A673 (cell line): ENCODE results near the gene CEP85. TPM values are rescaled to one million over a fixed set of nuclear protein-coding genes. Genes with fewer than 3 reads are reported as not detected.

Source experiments
- BruUV-seq: library from RNA; stranded (reverse); fragments of 400-500 nt; replicated peaks from 2 replicates; lab custom pipeline; 2021; lab: Mats Ljungman, UMichigan
- CTCF ChIA-PET: fragments of 300-600 bp; sonication (Branson Sonifier 250); formaldehyde crosslinking; loops from one replicate; lab custom pipeline; 2022; ENCODE audit warnings: antibody characterized with exemption; lab: Charles Lee
- POLR2A ChIA-PET: fragments of 300-600 bp; sonication (Branson Sonifier 250); formaldehyde crosslinking; loops from one replicate; lab custom pipeline; 2022; ENCODE audit warnings: antibody characterized with exemption; ENCODE audit not compliant: low non-redundant PET; lab: Charles Lee
- DNase-seq: peaks from one replicate; pipeline ENCODE4 v3.0.0-alpha.2; 2015; ENCODE audit warnings: low spot score
- H3K27ac ChIP-seq: fragments of 200-600 bp; sonication (generic); 2 replicates; pipeline ENCODE4 v1.5.1; 2016; ENCODE audit warnings: mixed run types, low read depth, mild to moderate bottlenecking, mixed read lengths, antibody characterized with exemption, low read length; ENCODE audit not compliant: poor library complexity, severe bottlenecking
- H3K27me3 ChIP-seq: fragments of 200-600 bp; sonication (generic); replicated peaks from 2 replicates; pipeline ENCODE4 v1.6.1; 2017; ENCODE audit warnings: mixed run types, low read depth, mild to moderate bottlenecking, mixed read lengths, antibody characterized with exemption, low read length; ENCODE audit not compliant: insufficient read depth, poor library complexity
- H3K36me3 ChIP-seq: fragments of 200-600 bp; sonication (generic); 2 replicates; pipeline ENCODE4 v1.6.1; 2016; ENCODE audit warnings: mixed run types, mild to moderate bottlenecking, mixed read lengths, antibody characterized with exemption, low read length; ENCODE audit not compliant: insufficient read depth, poor library complexity, severe bottlenecking
- H3K4me1 ChIP-seq: fragments of 200-600 bp; sonication (generic); 2 replicates; pipeline ENCODE4 v1.6.1; 2017; ENCODE audit warnings: mixed run types, mild to moderate bottlenecking, mixed read lengths, antibody characterized with exemption, low read length; ENCODE audit not compliant: insufficient read depth, poor library complexity, severe bottlenecking
- H3K4me3 ChIP-seq: fragments of 200-600 bp; sonication (generic); 2 replicates; pipeline ENCODE4 v1.5.1; 2016; ENCODE audit warnings: low read depth, mixed run types, mild to moderate bottlenecking, mixed read lengths, low read length; ENCODE audit not compliant: poor library complexity, severe bottlenecking
- H3K9me3 ChIP-seq: fragments of 200-600 bp; sonication (generic); 2 replicates; pipeline ENCODE4 v1.6.1; 2016; ENCODE audit warnings: mixed run types, low read depth, mild to moderate bottlenecking, mixed read lengths, antibody characterized with exemption, low read length; ENCODE audit not compliant: poor library complexity, severe bottlenecking
- CTCF ChIP-seq: fragments of 300-800, 200-600 bp; sonication (generic); conservative IDR thresholded peaks from 2 replicates; pipeline ENCODE4 v1.5.1; 2017; ENCODE audit warnings: low read depth, mild to moderate bottlenecking, antibody characterized with exemption, low read length, moderate library complexity, mixed read lengths
- EZH2 ChIP-seq: fragments of 200-600 bp; sonication (generic); IDR thresholded peaks from 2 replicates; pipeline ENCODE4 v1.6.1; 2017; ENCODE audit warnings: borderline replicate concordance, low read depth, mild to moderate bottlenecking, mixed read lengths, antibody characterized with exemption, low read length; ENCODE audit not compliant: poor library complexity, severe bottlenecking
- intact Hi-C: fragments of 100-400 bp; cut with micrococcal nuclease; formaldehyde crosslinking; loops from one replicate; pipeline ENCODE4 v1.10.0; 2022; ENCODE audit not compliant: unreplicated experiment
- total RNA-seq: library from RNA; stranded (reverse); gene quantifications from 2 replicates; pipeline ENCODE4 v1.2.3, GENCODE V29; 2021

CEP85 gene
- total RNA-seq, 1 experiment from 2014 or later: 51.3 TPM

- Histone ChIP-seq H3K27me3 (no peaks in the 10 kb centered on the region), H3K4me3 (no peak overlapping the region), H3K9me3 (no peaks in the 10 kb centered on the region), H3K27ac (no peak overlapping the region), H3K36me3 (no peaks in the 10 kb centered on the region), H3K4me1 (peaks cover 4% of the 10 kb centered on the region)
- intact Hi-C loops: no loop called here
- BruUV-seq: no TSS peak
- ChIA-PET POLR2A (no interaction called here), CTCF (no interaction called here)
- TF ChIP-seq EZH2 (no peak), CTCF (no peak)
- DNase-seq: no peak
These were observed 68.9 kb downstream of the CEP85 start for GRCh38 chr1:26302733-26303405.

- H3K4me3 ChIP-seq: peak overlapping the region; percentile 83
- CTCF ChIA-PET: no interaction called here
- H3K27me3 ChIP-seq: no peaks in the 10 kb centered on the region
- intact Hi-C loops: no loop called here
- TF ChIP-seq CTCF (no peak), EZH2 (no peak)
- BruUV-seq: TSS peak; percentile 76
- POLR2A ChIA-PET: no interaction called here
- peaks cover 4% of the 10 kb centered on the region for H3K4me1 ChIP-seq
- peak overlapping the region; percentile 66 for H3K27ac ChIP-seq
- no peaks in the 10 kb centered on the region for H3K36me3 ChIP-seq
- no peaks in the 10 kb centered on the region for H3K9me3 ChIP-seq
- DNase-seq: no peak
These were observed 71.8 kb downstream of the CEP85 start for GRCh38 chr1:26305667-26306289.

GRCh38 chr1:26306290-26307229 is 72.6 kb downstream of the CEP85 start, which contains the start of gene UBXN11:
Gene UBXN11 (minus strand): TSS chr1:26306636. CDS start chr1:26302883, 3,753 bp downstream.
- TF ChIP-seq CTCF: no peak
- TF ChIP-seq EZH2: no peak
- intact Hi-C loops: no loop called here
- ChIA-PET CTCF (no interaction called here), POLR2A (no interaction called here)
- Histone ChIP-seq H3K27me3 (no peaks in the 10 kb centered on the region), H3K36me3 (no peaks in the 10 kb centered on the region), H3K4me3 (peak within 1 kb of the TSS; percentile 83), H3K27ac (peak within 1 kb of the TSS; percentile 66), H3K4me1 (peaks cover 4% of the 10 kb centered on the region), H3K9me3 (no peaks in the 10 kb centered on the region)
- BruUV-seq: no TSS peak
- DNase-seq: peak; percentile 97
